Superior temporal gyrus (tissue), 1 donor: ENCODE results near the gene DPP9.

Experiments
- DNase-seq: peaks from one replicate; pipeline ENCODE4 v3.0.0-alpha.2; 2016; ENCODE audit errors: extremely low spot score

The DPP9 gene

DNA sequence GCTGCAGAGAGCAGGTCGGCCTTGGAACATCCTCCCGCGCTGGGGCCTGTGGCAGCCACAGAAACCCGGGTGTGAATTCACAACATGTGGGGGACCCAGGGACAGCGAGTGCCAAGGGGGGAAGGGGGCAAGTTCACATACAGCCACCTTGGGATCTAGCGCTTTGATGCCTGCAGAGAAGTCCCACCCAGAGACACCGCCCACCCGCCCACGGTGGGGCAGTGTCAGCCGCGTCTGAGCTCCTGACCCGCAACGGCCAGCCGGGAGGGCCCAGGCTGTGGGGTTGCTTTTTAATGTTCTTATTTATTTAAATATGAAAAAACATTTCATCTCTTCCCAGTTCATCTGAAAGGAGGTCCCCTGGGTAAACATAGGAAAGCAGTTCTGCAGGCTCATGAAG, 66.4 kb downstream of the DPP9 start:
- no peak for DNase-seq

DNA sequence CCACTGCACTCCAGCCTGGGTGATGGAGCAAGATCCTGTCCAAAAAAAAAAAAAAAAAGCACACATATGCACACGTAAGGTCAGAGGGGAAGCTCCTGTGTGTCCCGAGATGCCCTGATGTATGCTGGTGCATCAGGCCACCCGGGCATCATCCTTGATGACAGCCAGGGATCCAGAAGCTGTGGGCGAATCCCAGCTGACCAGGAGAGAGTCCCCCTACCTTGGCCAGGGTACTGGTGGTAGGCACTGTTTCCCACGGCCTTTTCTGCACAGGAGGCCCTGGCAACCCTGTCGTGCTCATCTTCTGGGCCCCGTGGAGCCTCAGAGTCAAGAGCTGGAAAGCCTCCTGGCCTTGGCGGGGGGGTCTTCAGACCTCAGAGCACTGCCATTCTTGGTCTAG, 67.5 kb downstream of the DPP9 start:
- no peak for DNase-seq

DNA sequence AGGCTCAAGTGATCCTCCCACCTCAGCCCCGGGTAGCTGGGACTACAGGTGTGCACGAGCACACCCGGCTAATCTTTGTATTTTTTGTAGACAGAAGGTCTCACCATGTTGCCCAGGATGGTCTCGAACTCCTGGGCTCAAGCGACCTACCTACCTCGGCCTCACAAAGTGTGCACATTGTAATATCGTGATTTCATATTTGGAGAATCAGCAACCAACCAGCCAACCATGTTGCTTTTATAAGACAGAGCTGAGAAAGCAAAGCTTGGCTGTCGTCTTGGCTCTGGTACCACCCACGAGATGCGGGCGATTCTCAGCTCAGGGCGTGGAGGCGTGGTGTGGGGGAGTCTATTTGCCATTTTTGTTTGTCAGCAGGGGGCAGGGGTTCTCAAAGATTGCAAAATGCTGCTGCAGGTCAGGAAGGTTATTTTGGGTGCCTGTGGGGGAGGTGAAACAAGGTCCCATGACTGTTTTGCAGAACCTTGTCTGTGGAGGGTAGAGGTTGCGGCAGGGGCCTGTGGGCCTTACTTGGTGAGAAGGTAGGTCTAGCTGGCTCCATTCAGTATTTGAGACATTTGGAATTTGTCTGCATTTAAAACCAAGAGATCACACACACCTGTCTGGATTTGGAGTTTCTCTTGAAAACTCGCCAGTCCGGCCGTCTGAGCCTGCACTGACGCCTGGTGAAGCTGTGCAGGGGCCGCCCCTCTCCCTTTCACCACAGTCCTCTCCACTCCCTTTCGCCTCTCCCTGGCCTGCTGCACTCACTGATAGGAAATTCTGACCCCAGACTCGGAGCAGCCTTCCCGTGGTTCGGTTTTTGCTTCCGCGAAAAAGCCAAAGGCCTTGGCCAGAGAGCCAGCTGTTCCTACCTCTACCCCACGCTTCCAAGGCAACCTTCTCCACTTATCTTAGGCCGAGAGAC, 68.9 kb downstream of the DPP9 start:
- no peak for DNase-seq

DNA sequence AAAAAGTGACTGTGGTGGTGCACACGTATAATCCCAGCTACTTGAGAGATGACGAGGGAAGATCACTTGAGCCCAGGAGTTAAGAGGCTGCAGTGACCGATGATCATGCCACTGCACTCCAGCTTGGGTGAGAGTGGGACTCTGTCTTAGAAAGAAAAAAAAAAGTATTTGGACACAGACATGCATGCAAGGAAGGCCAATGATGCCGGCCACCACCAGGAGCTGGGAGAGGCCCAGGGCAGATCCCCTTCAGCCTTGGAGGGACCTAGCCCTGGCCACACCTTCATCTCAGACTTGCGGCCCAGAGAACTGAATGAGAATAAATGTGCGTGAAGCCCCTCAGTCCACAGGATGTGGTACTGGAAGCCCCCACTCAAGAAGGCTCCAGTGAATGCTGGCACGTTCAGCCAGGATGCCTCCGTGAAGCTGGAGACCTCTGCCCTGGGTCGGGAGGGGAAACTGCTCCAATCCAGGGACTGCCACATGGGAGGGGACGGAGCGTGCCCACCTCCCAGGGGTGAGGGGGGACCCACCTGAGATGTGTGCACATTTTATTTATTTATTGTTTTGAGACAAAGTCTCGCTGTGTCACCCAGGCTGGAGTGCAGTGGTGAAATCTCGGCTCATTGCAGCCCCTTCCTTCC, 69.7 kb downstream of the DPP9 start:
- DNase-seq, result no peak

DNA sequence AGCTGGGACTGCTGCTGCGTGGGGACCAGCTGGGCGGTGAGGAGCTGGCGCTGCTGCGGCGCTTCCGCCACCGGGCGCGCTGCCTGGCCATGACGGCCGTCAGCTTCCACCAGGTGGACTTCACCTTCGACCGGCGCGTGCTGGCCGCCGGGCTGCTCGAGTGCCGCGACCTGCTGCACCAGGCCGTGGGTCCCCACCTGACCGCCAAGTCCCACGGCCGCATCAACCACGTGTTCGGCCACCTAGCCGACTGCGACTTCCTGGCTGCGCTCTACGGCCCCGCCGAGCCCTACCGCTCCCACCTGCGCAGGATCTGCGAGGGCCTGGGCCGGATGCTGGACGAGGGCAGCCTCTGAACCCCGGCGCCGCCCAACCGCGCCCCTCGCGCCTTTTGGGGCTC, 71.6 kb downstream of the DPP9 start:
- DNase-seq, result no peak

DNA sequence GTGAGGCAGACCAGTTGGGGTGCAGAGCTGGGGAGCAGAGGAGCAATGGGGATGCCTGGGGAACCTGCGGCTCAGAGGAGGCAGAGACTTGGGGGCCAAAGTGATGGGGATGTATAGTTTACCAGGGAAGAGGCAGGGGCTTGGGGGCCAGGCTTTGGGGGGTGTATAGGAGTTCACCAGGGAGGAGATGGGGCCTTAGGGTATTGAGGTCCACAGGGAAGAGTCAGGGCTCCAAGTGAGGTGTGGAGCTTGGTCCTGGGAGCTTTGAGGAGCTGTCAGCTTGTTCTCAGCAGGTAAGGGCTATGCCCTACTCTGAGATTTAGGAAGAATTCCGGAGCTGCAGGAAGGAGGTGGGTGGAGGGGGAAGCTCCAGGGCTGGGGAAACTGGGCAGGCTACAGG, 73.5 kb downstream of the DPP9 start:
- no peak for DNase-seq

DNA sequence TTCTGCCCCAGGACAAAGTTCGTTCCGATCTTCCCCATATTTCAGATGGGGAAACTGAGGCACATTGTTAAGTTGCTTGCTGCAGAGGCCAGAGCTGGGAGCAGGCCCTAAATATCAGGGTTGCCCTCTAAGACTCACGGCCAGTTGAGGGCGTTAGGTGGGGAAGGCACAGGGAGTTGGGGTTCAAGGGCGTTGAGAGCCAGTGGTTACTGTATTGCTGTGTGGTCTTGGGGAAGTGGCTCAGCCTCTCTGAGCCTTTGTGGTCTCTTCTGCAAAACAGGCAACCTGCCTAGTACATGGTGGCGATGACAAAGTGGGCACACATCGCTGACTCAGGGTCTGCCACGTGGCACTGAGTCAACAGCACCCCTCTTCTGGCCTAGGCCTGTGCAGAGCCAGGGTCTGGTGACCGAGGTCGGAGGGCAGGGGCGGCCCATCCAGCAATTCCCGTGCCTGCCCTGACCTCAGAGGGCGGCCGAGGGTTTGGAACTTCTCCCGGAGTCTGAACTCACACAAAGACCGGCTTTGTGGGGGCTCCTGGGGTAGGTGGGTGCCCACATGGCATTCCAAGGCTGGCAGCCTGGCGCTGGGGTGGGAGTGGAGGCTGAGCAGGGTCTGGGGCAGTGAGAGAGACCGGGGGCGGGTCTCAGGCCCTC, 74.1 kb downstream of the DPP9 start:
- no peak for DNase-seq

DNA sequence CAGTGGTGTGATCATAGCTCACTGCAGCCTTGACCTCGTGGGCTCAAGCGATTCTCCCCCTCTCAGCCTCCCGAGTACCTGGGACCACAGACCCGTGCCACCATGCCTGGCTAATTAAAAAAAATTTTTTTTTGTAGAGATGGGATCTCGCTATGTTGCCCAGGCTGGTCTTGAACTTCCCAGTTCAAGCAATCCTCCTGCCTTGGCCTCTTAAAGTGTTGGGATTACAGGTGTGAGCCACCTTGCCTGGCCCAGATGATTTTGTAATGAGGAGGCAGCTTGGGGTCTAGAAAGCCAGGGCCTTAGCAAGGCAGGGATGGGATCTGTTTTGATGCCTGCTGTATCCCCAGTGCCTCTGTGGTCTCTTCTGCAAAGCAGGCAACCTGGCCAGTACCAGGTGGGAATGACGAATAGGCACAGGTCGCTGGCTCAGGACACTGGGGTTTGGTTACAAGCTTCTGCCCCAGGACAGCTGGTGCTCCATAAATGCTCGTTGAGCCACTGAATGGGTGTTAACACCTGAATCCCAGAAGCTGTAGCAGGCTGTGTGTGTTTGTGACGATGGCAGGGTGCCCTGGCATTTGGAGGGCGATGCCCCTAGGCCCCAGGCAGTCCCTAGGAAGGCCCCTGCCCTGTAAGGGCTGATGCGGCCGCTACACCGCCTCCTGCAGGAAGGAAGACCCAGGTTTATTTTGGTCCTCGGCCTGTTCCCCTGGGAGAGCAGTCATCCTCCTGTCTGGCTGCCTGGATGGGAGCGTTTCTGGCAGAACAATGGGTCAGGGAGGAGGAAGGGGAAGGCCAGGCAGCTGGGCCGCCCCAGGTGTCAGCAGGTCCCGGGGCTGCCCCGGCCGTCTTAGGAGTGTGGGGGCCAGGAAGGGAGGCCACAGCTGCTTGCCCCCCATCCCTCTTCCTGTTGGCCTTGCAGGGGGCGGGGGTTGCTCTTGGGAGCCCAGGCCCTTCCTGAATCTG, 75.7 kb downstream of the DPP9 start:
- DNase-seq, result no peak

DNA sequence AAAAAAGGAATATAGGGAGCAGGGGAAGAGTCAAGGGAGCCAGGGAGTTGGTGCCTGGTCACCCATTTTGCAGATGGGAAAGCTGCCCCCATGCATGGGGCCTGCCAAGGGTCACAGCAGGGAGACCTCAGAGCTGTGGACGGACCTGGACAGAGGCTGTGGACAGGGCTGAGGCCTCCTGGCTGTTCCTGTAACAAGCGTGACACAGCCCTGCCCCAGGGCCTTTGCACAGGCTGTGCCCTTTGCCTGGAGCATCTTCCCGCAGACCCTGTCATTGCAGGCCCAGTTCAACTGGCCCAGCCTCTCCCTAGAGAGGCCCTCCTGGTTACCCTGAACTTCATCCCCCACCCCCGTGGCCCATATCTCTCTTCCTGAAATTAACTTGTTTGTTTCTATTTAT, 77.9 kb downstream of the DPP9 start:
- DNase-seq, result no peak

DNA sequence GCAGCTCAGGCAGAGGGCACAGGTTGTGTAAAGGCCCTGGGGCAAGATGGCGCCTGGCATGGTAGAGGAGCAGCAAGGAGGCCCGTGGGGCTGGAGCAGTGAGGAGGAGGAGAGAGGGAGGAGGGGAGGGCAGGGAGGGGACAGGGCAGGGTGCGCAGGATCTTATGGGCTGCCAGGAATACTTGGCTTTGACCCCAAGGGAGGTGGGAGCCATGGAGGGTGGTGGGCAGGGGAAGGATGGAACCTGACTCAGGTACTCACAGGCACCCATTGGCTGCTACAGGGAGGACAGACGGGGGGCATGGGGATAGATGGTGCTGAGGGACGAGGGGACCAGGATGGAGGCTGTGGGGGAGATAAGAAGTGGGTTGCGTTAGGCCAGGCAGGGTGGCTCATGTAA, 81.0 kb downstream of the DPP9 start:
- DNase-seq, result no peak

DNA sequence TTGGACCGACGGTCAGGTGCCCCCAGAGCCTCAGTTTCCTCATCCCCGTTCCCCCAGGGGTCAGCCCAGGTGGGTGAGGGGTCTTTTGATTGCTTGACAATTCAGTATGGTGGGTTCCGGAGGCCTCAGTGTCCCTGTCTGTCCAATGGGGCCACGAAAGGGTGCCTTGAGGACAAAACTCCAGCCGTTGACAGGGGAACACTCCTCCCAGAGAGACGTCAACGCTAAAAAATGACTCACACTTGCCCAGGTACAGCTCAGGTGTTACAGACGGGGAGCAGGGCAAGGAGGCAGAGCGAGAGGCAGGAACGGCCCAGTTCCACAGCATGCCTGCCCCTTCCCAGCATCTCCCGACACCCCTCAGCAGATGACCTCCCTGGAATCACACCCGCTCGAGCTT, 82.5 kb downstream of the DPP9 start:
- DNase-seq, result no peak

DNA sequence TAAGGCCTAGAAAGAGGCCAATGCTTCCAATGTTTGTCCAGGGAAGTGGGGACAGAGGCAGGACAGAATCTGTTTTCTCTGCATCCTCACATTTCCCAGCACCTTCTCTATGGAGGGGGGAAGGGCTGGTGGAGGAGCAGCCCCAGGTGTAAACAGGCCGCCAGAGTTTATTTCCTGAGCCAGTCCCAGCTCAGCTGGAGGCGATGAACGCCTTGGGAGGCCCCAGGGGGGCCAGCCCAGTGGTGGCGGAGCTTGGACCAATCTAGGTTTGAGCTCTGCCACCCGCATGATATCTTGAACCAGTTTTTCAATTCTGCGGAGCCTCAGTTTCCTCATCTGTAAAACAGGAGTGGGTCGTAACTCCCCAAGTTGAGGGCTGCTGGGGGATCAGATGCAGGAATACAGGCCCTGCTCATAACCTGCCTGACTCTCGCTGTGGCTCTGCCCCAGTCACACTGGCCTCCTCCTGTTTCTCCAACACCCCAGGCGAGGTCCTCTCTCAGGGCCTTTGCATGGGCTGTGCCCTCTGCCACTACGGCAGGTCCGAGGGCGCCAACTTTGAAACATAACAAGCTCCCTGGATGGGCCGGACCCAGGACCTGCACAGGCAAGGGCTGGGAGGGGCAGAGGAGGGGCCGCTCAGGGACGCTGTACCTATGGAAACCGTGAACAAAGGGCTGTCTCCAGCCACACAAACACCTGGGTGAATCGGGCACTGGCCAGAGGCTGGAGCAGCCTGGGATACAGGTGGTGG, 83.2 kb downstream of the DPP9 start:
- DNase-seq, result no peak

DNA sequence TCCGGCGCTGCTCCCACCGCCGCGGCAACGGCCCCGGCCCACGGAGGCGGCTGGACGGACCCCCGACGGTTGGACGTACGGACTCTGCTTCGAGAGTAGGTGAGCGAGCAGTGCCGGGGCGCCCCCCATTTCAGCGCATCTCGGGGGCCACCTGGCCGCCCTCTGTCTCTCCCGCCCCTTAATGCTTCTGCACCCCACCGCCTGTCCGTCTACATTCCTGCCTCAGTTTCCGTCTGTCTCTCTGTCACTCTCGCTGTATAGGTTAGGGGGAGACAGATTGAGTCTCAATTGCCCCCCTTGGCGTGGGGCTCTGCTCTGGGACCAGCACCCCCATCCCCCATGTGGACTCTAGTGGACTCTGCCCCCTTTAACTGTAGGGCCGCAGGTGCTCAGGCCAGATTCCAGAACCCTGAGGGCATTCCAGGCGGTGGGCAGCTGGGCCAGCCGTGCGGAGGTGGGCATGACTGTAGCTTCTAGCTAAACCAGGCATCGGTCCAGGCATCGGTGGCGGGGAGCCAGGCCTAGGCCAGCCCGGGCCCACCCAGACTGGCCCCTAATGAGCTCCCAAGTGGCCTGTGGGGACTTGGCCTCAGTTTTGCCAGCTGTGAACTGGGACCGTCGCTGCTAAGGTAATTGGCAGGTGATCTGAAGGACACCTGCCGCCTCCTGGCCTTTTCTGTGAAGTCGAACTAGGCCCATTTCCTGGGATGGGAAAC, 84.0 kb downstream of the DPP9 start:
- no peak for DNase-seq

DNA sequence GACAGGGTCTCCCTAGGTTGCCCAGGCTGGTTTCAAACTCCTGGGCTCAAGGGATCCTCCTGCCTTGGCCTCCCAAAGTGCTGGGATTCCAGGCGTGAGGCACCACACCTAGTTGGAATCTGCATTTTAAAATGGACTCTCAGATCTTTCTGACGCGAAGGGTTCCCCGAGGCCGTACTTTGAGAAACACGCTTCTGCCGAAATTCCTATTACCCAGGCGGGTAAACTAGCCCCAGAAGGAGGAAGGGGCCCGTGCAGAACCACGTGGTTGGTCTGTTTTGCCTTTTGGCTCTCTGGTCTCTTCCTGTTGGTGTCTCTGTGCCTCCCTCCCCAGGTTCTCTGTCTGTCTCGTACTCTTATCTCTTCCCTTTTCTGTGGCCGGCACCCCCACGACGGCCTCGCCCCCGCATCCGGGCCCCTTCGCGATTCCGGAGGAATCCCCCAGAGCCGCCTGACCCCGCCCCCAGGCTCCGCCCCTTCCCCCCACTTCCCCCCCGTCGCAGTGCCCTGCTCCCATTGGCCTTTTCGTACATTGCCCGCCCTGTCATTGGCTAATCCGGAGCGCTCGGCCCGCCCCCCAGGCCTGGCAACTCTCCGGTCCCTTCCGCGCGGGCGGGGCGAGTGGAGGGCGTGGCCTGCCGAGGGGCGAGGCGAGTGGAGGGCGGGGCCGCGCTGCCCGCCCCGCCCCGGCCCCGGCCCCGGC, 84.7 kb downstream of the DPP9 start, which contains the start of gene TNFAIP8L1:
TSS of gene TNFAIP8L1 (plus strand) at position 689 of the 703 bp plus-strand sequence. CDS start 12,354 bp downstream, outside the sequence.
- DNase-seq, result peak; percentile 90

DNA sequence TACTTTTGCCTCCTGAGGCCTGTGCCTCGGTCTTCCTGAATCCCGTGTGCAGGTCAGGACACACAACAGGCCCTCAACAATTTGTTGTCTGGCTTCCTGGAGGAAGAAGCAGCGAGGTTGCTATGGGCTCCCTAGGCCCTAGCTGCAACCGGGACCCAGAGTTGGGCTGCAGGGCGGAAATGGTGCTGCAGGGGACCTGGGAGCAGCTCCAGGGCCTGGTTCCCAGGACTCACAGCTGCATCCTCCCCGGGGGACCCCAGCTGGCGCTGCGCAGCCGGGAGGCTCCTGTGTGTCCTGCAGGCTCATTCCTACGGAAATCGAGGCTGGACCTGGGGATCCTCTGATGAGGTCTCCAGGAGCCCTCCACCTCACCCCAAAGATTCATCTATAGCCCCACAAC, 85.3 kb downstream of the DPP9 start:
- no peak for DNase-seq

DNA sequence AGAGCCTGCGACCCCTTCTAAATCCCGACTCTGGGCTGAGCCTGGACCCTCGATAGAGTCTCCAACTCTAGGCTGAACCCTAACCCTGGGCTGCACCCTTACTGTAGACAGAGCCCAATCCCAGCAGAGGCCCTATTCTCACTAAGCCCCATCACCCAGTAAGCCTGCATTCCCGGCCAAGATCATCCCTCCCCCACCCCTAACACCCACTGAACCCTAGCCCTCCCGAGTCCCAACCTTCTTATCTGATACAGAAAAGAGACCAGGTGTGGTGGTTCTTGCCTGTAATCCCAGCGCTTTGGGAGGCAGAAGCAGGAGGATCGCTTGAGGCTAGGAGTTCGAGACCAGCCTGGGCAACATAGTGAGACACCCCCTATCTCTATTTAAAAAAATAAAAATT, 86.9 kb downstream of the DPP9 start:
- DNase-seq, result no peak

DNA sequence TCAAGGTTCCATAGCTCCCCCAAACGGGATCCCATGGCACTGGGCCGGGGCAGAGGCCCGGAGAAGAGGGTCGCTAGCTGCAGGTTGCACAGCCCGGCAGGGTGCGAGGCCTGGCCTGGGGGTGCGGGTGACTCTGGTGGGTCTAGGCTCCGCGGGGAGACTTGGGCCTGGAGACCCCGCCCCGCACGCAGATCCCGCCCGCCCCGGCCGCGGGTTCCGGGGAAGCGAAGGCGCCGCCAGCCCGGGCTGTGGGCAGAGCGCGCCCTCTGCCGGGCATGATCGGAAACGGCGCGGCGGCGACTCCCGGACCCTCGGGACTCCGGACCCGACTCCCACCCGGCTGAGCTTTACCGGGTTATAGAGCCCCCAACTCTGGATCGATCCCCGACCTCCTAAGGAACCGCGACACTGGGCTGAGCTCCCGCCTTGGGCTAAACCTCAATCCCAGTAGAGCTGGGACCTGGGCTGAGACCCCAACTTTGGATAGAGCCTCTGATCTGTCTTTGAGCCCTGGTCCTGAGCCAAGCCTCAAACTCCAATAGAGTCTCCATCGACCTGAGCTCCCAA, 87.4 kb downstream of the DPP9 start:
- DNase-seq, result no peak

DNA sequence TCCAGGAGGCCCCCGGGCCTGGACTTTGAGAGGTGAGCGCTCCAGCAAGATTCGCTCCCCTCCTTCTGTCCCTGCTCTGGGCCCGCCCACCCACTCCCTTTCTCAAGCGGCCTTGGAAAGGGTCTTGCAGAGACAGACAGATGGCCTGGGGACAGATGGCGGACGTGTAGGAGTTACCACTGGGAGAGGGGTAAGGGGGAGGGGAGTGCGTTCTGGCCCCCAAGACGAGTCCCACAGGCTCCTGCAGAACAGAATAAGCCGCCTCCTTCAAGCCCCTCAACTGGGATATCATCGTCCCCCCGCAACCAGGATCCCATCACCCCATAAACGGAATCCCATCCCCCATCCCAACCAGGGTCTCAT, 87.9 kb downstream of the DPP9 start:
- DNase-seq, result no peak
